Measurements from ENCODE around the gene ILDR2. TPM values are rescaled to one million over a fixed set of nuclear protein-coding genes. Genes with fewer than 3 reads are reported as not detected.

ILDR2 gene
- polyA plus RNA-seq, 1 donor (not counting 4 experiments of a cell fraction or from before 2014, with no cell fraction given), result not detected

- no peak for TF ChIP-seq EZH2 (IDR thresholded peaks at IDR 0.05; ENCODE audit: low read length)
- TF ChIP-seq, protein P1, sequence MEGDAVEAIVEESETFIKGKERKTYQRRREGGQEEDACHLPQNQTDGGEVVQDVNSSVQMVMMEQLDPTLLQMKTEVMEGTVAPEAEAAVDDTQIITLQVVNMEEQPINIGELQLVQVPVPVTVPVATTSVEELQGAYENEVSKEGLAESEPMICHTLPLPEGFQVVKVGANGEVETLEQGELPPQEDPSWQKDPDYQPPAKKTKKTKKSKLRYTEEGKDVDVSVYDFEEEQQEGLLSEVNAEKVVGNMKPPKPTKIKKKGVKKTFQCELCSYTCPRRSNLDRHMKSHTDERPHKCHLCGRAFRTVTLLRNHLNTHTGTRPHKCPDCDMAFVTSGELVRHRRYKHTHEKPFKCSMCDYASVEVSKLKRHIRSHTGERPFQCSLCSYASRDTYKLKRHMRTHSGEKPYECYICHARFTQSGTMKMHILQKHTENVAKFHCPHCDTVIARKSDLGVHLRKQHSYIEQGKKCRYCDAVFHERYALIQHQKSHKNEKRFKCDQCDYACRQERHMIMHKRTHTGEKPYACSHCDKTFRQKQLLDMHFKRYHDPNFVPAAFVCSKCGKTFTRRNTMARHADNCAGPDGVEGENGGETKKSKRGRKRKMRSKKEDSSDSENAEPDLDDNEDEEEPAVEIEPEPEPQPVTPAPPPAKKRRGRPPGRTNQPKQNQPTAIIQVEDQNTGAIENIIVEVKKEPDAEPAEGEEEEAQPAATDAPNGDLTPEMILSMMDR (optimal IDR thresholded peaks at IDR 0.05 in 1 of 3, IDR thresholded peaks at IDR 0.05 in 1 of 3, conservative IDR thresholded peaks at IDR 0.05 in 1 of 3; ENCODE audit: extremely low read depth in 1 of 3, insufficient read depth in 2 of 3, low read length in 3 of 3), result no peak
- DNase-seq (ENCODE audit: low read depth, low spot score) (no peak), FAIRE-seq (no peak)
- Histone ChIP-seq H3K27ac (ENCODE audit: control insufficient read depth, insufficient read depth, low read length) (no peak overlapping the region), H3K36me3 (ENCODE audit: control insufficient read depth in 2 of 2, extremely low read depth in 1 of 2, insufficient read depth in 2 of 2, low read length in 2 of 2) (no peaks in the 10 kb centered on the region), H3K4me1 (ENCODE audit: control insufficient read depth, extremely low read depth, insufficient read depth, low read length) (no peaks in the 10 kb centered on the region), H4K20me1 (ENCODE audit: control insufficient read depth, extremely low read depth, insufficient read depth, low read length) (no peaks in the 10 kb centered on the region), H2AFZ (ENCODE audit: control insufficient read depth, low read length) (no peak overlapping the region), H3K4me2 (ENCODE audit: control insufficient read depth, extremely low read depth, insufficient read depth, low read depth, low read length) (no peak overlapping the region), H3K79me2 (ENCODE audit: control insufficient read depth, insufficient read depth, low read length) (no peaks in the 10 kb centered on the region), H3K4me3 (ENCODE audit: control insufficient read depth in 2 of 3, extremely low read depth in 1 of 3, insufficient read depth in 2 of 3, low read depth in 1 of 3, low read length in 3 of 3) (no peak overlapping the region), H3K9me1 (ENCODE audit: control insufficient read depth, extremely low read depth, insufficient read depth, low read length) (no peaks in the 10 kb centered on the region), H3K27me3 (ENCODE audit: control insufficient read depth, extremely low read depth, insufficient read depth, low read length) (no peaks in the 10 kb centered on the region), H3K9ac (ENCODE audit: control insufficient read depth, extremely low read depth, insufficient read depth, low read length) (no peak overlapping the region), H3K9me3 (ENCODE audit: control insufficient read depth, low read depth, low read length) (no peaks in the 10 kb centered on the region)
- dilution Hi-C loops (cut with MboI; ENCODE audit: extremely low pct_ligation_motif_present, low sequenced_read_pairs), result no loop called here
Observed at GRCh38 chr1:166999075-166999474, 23.7 kb upstream of the ILDR2 start.

- no peaks in the 10 kb centered on the region for H3K9me3 ChIP-seq (ENCODE audit: control insufficient read depth, low read depth, low read length)
- H3K9ac ChIP-seq (ENCODE audit: control insufficient read depth, extremely low read depth, insufficient read depth, low read length), result no peak within 1 kb of the TSS
- no peak for TF ChIP-seq EZH2 (IDR thresholded peaks at IDR 0.05; ENCODE audit: low read length)
- TF ChIP-seq, protein P1 (optimal IDR thresholded peaks at IDR 0.05 in 1 of 3, IDR thresholded peaks at IDR 0.05 in 1 of 3, conservative IDR thresholded peaks at IDR 0.05 in 1 of 3; ENCODE audit: extremely low read depth in 1 of 3, insufficient read depth in 2 of 3, low read length in 3 of 3), result no peak
- H3K9me1 ChIP-seq (ENCODE audit: control insufficient read depth, extremely low read depth, insufficient read depth, low read length), result no peaks in the 10 kb centered on the region
- no peak within 1 kb of the TSS for H3K4me3 ChIP-seq (ENCODE audit: control insufficient read depth in 2 of 3, extremely low read depth in 1 of 3, insufficient read depth in 2 of 3, low read depth in 1 of 3, low read length in 3 of 3)
- dilution Hi-C loops (cut with MboI; ENCODE audit: extremely low pct_ligation_motif_present, low sequenced_read_pairs), result no loop called here
- H3K4me2 ChIP-seq (ENCODE audit: control insufficient read depth, extremely low read depth, insufficient read depth, low read depth, low read length), result no peak within 1 kb of the TSS
- H2AFZ ChIP-seq (ENCODE audit: control insufficient read depth, low read length), result no peak within 1 kb of the TSS
- no peaks in the 10 kb centered on the region for H3K36me3 ChIP-seq (ENCODE audit: control insufficient read depth in 2 of 2, extremely low read depth in 1 of 2, insufficient read depth in 2 of 2, low read length in 2 of 2)
- no peaks in the 10 kb centered on the region for H3K79me2 ChIP-seq (ENCODE audit: control insufficient read depth, insufficient read depth, low read length)
- no peaks in the 10 kb centered on the region for H3K27me3 ChIP-seq (ENCODE audit: control insufficient read depth, extremely low read depth, insufficient read depth, low read length)
- DNase-seq (ENCODE audit: low read depth, low spot score) (no peak), FAIRE-seq (no peak)
- no peak within 1 kb of the TSS for H3K27ac ChIP-seq (ENCODE audit: control insufficient read depth, insufficient read depth, low read length)
- H4K20me1 ChIP-seq (ENCODE audit: control insufficient read depth, extremely low read depth, insufficient read depth, low read length), result no peaks in the 10 kb centered on the region
- H3K4me1 ChIP-seq (ENCODE audit: control insufficient read depth, extremely low read depth, insufficient read depth, low read length), result no peaks in the 10 kb centered on the region
Observed at GRCh38 chr1:166988974-166989515, 13.7 kb upstream of the ILDR2 start, which contains the start of gene MAEL. Gene MAEL, plus strand, starts transcription at chr1:166989280. Its CDS starts 73 bp downstream, at chr1:166989353.
